Uterus (tissue), 4 donors: ENCODE data around the gene MEF2C. TPM values are rescaled to one million over a fixed set of nuclear protein-coding genes. Genes with fewer than 3 reads are reported as not detected.

Source experiments
- DNase-seq, 2 donors: peaks; one replicate each; pipeline ENCODE4 v3.0.0-alpha.2; 2019 to 2020
- H3K27ac ChIP-seq, 2 donors: fragments of 200-600 bp; sonication (generic); 1 replicate in 1 of 2; 2 replicates in 1 of 2; pipeline ENCODE4 v1.5.1; 2016 to 2018
- H3K27me3 ChIP-seq, 2 donors: fragments of 200-600 bp; sonication (generic); one replicate each; pipeline ENCODE4 v1.5.1; 2018 to 2019; ENCODE audit warnings: control low read depth in 1 of 2
- H3K36me3 ChIP-seq, 2 donors: fragments of 200-600 bp; sonication (generic); one replicate each; pipeline ENCODE4 v1.5.1; 2019; ENCODE audit warnings: control low read depth in 1 of 2
- H3K4me1 ChIP-seq, 2 donors: fragments of 200-600 bp; sonication (generic); one replicate each; pipeline ENCODE4 v1.5.1; 2018 to 2019; ENCODE audit warnings: control low read depth in 1 of 2
- H3K4me3 ChIP-seq, 2 donors: fragments of 200-600 bp; sonication (generic); 1 replicate in 1 of 2; 2 replicates in 1 of 2; pipeline ENCODE4 v1.5.1; 2018 to 2019; ENCODE audit warnings: mild to moderate bottlenecking in 1 of 2
- H3K9me3 ChIP-seq, 2 donors: fragments of 200-600 bp; sonication (generic); one replicate each; pipeline ENCODE4 v1.5.1; 2019; ENCODE audit warnings: control low read depth in 1 of 2
- CTCF ChIP-seq, 4 experiments: fragments of 200-600 bp in 2 of 4; fragments of 450-650 bp in 2 of 4; sonication (generic) in 2 of 4; IDR thresholded peaks; one replicate each; pipeline ENCODE4 v1.5.1; 2016 to 2019; ENCODE audit warnings: antibody characterized with exemption in 4 of 4, mild to moderate bottlenecking in 2 of 4, moderate library complexity in 1 of 4
- POLR2A ChIP-seq, 2 donors: fragments of 450-650 bp; IDR thresholded peaks; one replicate each; pipeline ENCODE4 v1.6.1; 2016; ENCODE audit warnings: antibody characterized with exemption in 2 of 2, mild to moderate bottlenecking in 1 of 2, moderate library complexity in 1 of 2
- intact Hi-C: fragments of 100-400 bp; cut with DNase I; formaldehyde crosslinking; loops from one replicate; pipeline ENCODE4 v1.15.1; 2023; ENCODE audit warnings: low total_unique reads
- total RNA-seq, 4 donors: library from RNA; depleted of rRNA in 3 of 4; stranded (reverse); fragments of >200 nt in 3 of 4; gene quantifications; one replicate each; pipeline versions ENCODE4 v1.1.0 to v1.2.4, GENCODE V29; 2014 to 2023
- donor health status: DM: yes; HTN: yes; CAD: no.

The MEF2C gene
- total RNA-seq, 4 donors from 2014 or later = 30.3 to 134 (median 70.3) TPM

DNA sequence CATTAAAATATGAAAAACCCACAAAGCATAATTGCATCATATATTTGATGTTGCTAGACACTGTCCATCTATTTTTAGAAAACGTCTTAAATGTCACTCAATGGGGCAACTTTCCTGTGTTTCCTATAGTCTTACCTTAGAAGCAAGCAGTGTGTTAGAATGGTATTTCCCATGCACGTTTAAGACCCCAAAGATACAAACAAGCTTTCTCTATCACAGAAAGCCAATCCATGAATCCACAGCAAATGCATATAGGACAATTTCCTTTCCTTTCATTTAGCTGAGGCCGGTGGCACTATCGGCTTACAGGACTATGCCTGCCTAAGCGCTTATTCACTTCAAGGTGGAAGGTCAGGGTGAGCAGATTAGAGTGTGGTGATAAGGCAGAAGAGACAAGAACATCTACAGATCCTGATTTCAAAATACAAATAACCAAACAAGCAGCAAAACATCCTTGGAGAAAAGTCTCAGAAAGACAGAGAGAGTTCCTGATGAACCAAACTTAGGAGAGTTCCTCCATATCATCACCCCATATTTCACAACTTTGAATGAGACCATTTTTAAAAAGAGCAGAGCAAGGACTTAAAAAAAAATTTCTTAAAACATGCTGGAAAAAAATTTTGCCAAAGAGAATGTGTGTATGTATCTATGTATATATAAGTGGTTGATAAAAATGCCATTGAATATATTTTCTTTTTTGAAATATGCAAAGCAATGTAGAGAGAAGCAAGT is 57.2 kb downstream of the MEF2C start:
- H3K4me3 ChIP-seq = no peak overlapping the region
- no peaks in the 10 kb centered on the region for H3K9me3 ChIP-seq
- TF ChIP-seq POLR2A (IDR thresholded peaks at IDR 0.05) (no peak), CTCF (IDR thresholded peaks at IDR 0.05) (no peak)
- intact Hi-C loops = no loop called here
- H3K4me1 ChIP-seq = no peaks in the 10 kb centered on the region
- no peaks in the 10 kb centered on the region for H3K36me3 ChIP-seq
- peak overlapping the region; percentile 56 to 87 for H3K27ac ChIP-seq
- H3K27me3 ChIP-seq = no peaks in the 10 kb centered on the region
- no peak for DNase-seq

DNA sequence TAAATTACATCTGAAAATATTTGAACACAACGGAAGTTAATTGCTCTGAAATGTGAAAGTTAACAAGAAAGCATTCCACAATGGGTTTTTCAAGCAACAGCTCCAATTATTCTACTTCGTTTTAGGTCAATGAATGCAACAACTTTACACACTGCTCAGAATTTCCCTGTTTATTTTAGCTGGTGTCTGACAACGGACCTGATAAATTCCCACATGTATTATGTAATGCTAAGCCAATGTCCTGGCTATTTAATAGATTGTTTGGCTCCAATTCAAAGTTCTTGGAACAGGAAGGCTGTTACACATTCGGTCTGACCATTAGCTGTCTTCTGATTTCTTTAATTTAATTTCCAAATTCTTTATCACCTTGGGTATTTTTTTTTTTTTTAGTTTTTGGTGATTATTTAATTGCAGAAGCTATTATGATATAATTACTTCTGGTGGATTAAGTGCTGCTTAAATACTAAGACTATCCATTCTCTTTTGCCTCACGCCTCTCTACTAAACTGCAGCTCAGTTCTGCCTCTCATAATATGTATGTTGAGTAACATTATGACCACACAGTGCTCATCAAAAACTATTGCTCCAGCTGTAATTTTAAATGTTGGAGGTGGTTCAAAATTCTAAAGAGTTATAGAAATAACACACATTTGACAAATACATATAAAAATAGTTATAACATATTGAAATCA is 57.9 kb downstream of the MEF2C start:
- peak overlapping the region; percentile 26 to 87 for H3K27ac ChIP-seq
- no peak for DNase-seq
- H3K36me3 ChIP-seq = no peaks in the 10 kb centered on the region
- intact Hi-C loops = no loop called here
- no peaks in the 10 kb centered on the region for H3K27me3 ChIP-seq
- no peak overlapping the region for H3K4me3 ChIP-seq
- no peaks in the 10 kb centered on the region for H3K4me1 ChIP-seq
- no peaks in the 10 kb centered on the region for H3K9me3 ChIP-seq
- TF ChIP-seq POLR2A (IDR thresholded peaks at IDR 0.05) = peak in 1 of 2 donors; percentile 38
- no peak for TF ChIP-seq CTCF (IDR thresholded peaks at IDR 0.05)

DNA sequence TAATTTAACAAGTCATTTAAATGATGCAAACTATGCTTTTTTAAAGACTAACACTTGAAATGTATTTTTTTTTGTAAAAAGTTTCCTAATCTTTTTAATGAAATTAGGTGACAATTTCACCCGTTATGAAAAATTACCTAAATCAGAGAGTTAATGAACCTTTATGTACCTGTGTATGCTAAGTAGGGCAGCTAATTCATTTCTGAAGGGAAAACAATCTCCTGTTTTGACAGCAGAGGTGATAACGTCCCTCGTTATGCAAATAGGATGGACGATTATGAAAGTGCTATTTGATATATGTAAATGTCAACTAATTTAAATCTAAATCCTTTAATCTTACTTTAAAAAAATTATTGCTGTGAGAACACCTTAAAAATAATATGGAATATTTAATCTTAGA is 58.8 kb downstream of the MEF2C start:
- no peak for TF ChIP-seq CTCF (IDR thresholded peaks at IDR 0.05)
- TF ChIP-seq POLR2A (IDR thresholded peaks at IDR 0.05) = no peak
- H3K4me1 ChIP-seq = no peaks in the 10 kb centered on the region
- DNase-seq = no peak
- H3K27ac ChIP-seq = peak overlapping the region in 1 of 2 donors; percentile 87
- no peaks in the 10 kb centered on the region for H3K9me3 ChIP-seq
- H3K36me3 ChIP-seq = no peaks in the 10 kb centered on the region
- intact Hi-C loops = no loop called here
- no peaks in the 10 kb centered on the region for H3K27me3 ChIP-seq
- H3K4me3 ChIP-seq = no peak overlapping the region

DNA sequence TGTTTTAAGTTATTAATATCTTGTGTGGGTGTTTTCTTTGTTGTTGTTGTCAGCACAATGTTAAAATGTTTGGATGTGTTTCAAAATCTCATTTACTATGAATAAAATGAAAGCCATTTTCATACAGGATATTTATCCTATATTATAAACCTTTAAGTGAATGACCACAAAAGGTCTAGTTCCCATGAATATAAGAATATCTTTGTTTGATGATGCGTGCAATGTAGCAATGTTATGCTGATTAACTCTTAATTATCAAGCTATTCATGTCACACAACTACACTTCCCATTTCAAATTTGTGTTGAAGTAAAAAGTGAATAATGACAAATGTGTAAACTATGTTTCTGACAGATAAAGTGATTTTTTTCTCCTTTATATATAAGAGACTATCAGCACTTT is 59.8 kb downstream of the MEF2C start:
- TF ChIP-seq POLR2A (IDR thresholded peaks at IDR 0.05) (no peak), CTCF (IDR thresholded peaks at IDR 0.05) (no peak)
- no peak overlapping the region for H3K4me3 ChIP-seq
- no peaks in the 10 kb centered on the region for H3K9me3 ChIP-seq
- no peak for DNase-seq
- intact Hi-C loops = no loop called here
- H3K27ac ChIP-seq = peak overlapping the region in 1 of 2 donors; percentile 87
- no peaks in the 10 kb centered on the region for H3K4me1 ChIP-seq
- no peaks in the 10 kb centered on the region for H3K36me3 ChIP-seq
- H3K27me3 ChIP-seq = no peaks in the 10 kb centered on the region

DNA sequence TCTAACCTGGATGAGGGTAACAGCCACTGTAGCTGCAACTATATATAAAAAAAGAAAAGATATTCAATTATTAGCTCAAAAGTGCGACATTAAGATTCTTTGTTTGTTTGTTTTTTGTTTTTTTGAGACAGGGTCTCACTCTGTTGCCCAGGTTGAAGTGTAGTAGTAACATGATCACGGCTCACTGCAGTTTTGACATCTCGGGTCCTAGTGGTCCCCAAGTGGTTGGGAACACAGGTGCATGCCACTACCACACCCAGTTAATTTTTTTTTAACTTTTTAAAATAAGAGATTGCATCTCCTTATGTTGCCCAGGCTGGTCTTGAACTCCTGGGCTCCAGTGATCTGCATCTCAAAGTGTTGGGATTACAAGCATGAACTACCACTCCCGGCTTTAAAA is 61.8 kb downstream of the MEF2C start:
- no peak overlapping the region for H3K4me3 ChIP-seq
- DNase-seq = no peak
- intact Hi-C loops = no loop called here
- no peak overlapping the region for H3K27ac ChIP-seq
- no peaks in the 10 kb centered on the region for H3K9me3 ChIP-seq
- TF ChIP-seq CTCF (IDR thresholded peaks at IDR 0.05) = no peak
- no peak for TF ChIP-seq POLR2A (IDR thresholded peaks at IDR 0.05)
- H3K27me3 ChIP-seq = no peaks in the 10 kb centered on the region
- H3K4me1 ChIP-seq = no peaks in the 10 kb centered on the region
- no peaks in the 10 kb centered on the region for H3K36me3 ChIP-seq
